ENCODE measurements around the gene ATG9A.

The ATG9A gene

DNA sequence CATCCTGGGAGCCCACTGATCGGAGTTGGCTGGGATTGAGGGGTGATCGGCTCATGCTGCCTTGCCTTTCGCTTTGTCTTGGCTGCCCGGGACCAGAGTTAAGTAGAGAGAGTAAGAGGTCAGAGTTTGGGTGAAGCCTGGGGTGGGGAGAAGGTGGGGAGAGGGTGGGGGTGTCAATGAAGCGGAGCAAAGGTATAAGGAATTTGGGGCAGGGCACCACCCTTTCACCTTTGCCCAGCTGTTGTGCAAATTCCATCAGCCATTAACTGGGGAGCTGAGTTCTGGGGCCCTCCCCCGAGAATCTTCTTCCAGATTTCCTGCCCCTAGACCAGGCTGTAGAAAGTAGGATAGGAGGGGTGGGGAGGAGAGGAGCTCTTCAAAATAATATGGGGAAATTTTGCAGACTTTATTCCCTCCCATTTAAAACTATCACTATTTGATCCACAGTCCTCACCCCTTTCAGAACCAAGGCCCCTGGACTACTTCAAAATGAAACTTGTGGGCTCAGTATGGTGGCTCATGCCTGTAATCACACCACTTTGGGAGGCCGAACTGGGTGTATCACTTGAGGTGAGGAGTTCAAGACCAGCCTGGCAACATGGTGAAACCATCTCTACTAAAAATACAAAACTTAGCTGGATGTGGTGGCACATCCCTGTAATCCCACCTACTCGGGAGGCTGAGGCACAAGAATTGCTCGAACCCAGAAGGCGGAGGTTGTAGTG, 59.3 kb downstream of the ATG9A start, which contains the start of gene SLC23A3:
SLC23A3 (minus strand) TSS at position 100 of the 725 bp plus-strand sequence; CDS start at position 55, 45 bp downstream.
- no peak for TF ChIP-seq EZH2 (optimal IDR thresholded peaks at IDR 0.05; ENCODE audit: low read depth, low read length)
- no peak for TF ChIP-seq CTCF (IDR thresholded peaks at IDR 0.05; ENCODE audit: low read length)
- TF ChIP-seq EZH2phosphoT487 (IDR thresholded peaks at IDR 0.05; ENCODE audit: low read length), result no peak
- Histone ChIP-seq H3K4me2 (ENCODE audit: low read depth, low read length) (no peak within 1 kb of the TSS), H3F3A (ENCODE audit: insufficient read depth, low read length) (no peaks in the 10 kb centered on the region), H3K27ac (ENCODE audit: low read length) (no peak within 1 kb of the TSS), H3K36me3 (replicated peaks; ENCODE audit: insufficient read depth, low read length) (peaks cover 3% of the 10 kb centered on the region; the same call in 1 of the 2 replicates), H3K9me2 (replicated peaks; ENCODE audit: insufficient read depth, low read length) (no peaks in the 10 kb centered on the region), H3K79me2 (ENCODE audit: low read length) (peaks cover 15% of the 10 kb centered on the region), H3K27me3 (replicated peaks; ENCODE audit: insufficient read depth, low read length) (no peaks in the 10 kb centered on the region), H3K9me3 (replicated peaks; ENCODE audit: insufficient read depth, low read length) (no peaks in the 10 kb centered on the region), H3K4me3 (ENCODE audit: low read length) (no peak within 1 kb of the TSS), H4K20me1 (ENCODE audit: insufficient read depth, low read length) (no peaks in the 10 kb centered on the region), H3K9ac (ENCODE audit: low read length) (no peak within 1 kb of the TSS), H3K4me1 (ENCODE audit: low read length) (no peaks in the 10 kb centered on the region), H2AFZ (ENCODE audit: low read length) (no peak within 1 kb of the TSS)
- no peak for DNase-seq

Data from MM.1S (cell line).